Liver (tissue), 9 donors: ENCODE measurements around the gene COBL. TPM values are rescaled to one million over a fixed set of nuclear protein-coding genes. Genes with fewer than 3 reads are reported as not detected.

Experiments used
- DNase-seq: peaks from one replicate; pipeline ENCODE4 v3.0.0-alpha.2; 2017; ENCODE audit warnings: low spot score
- H3K27ac ChIP-seq, 2 donors: one replicate each; pipeline ENCODE4 v1.7.0; 2013; ENCODE audit warnings: inconsistent platforms in 2 of 2, low read length in 2 of 2, control low read depth in 1 of 2, low read depth in 1 of 2, mild to moderate bottlenecking in 1 of 2
- H3K27me3 ChIP-seq, 4 donors: one replicate each; pipeline versions ENCODE4 v1.6.1 to v1.7.0; 2013; ENCODE audit warnings: low read length in 3 of 4, inconsistent platforms in 1 of 4, mild to moderate bottlenecking in 1 of 4, moderate library complexity in 1 of 4; ENCODE audit not compliant: control insufficient read depth in 4 of 4, insufficient read depth in 4 of 4
- H3K36me3 ChIP-seq, 4 donors: one replicate each; pipeline versions ENCODE4 v1.6.1 to v1.7.0; 2013; ENCODE audit warnings: low read length in 3 of 4, mild to moderate bottlenecking in 3 of 4, low read depth in 1 of 4, moderate library complexity in 1 of 4; ENCODE audit not compliant: control insufficient read depth in 4 of 4, insufficient read depth in 3 of 4
- H3K4me1 ChIP-seq, 4 donors: one replicate each; pipeline versions ENCODE4 v1.6.1 to v1.7.0; 2013; ENCODE audit warnings: low read length in 3 of 4, mild to moderate bottlenecking in 3 of 4, moderate library complexity in 1 of 4; ENCODE audit not compliant: control insufficient read depth in 4 of 4, insufficient read depth in 4 of 4
- H3K4me3 ChIP-seq, 3 donors: one replicate each; pipeline versions ENCODE4 v1.6.1 to v1.7.0; 2013; ENCODE audit warnings: low read length in 3 of 3, control low read depth in 1 of 3, low read depth in 1 of 3, mild to moderate bottlenecking in 1 of 3
- H3K9ac ChIP-seq, 2 donors: one replicate each; pipeline ENCODE4 v1.7.0; 2013; ENCODE audit warnings: low read length in 2 of 2, mild to moderate bottlenecking in 2 of 2, moderate library complexity in 2 of 2, control low read depth in 1 of 2, low read depth in 1 of 2
- H3K9me3 ChIP-seq, 4 donors: one replicate each; pipeline versions ENCODE4 v1.6.1 to v1.7.0; 2013; ENCODE audit warnings: low read length in 3 of 4; ENCODE audit not compliant: control insufficient read depth in 4 of 4
- EGR1 ChIP-seq, 2 donors: IDR thresholded peaks; 2 replicates each; pipeline ENCODE4 v1.6.1; 2016 to 2018; ENCODE audit warnings: antibody characterized with exemption in 2 of 2, low read depth in 2 of 2
- FOXA1 ChIP-seq: IDR thresholded peaks from 2 replicates; pipeline ENCODE4 v1.6.1; 2016; ENCODE audit warnings: antibody characterized with exemption
- GABPA ChIP-seq, 2 donors: IDR thresholded peaks in 1 of 2; conservative IDR thresholded peaks in 1 of 2; 2 replicates each; pipeline ENCODE4 v1.6.1; 2016; ENCODE audit warnings: antibody characterized with exemption in 2 of 2, mild to moderate bottlenecking in 1 of 2, moderate library complexity in 1 of 2
- HNF4A ChIP-seq, 2 donors: conservative IDR thresholded peaks; 2 replicates each; pipeline ENCODE4 v1.6.1; 2016; ENCODE audit warnings: antibody characterized with exemption in 2 of 2, mild to moderate bottlenecking in 2 of 2
- HNF4G ChIP-seq: IDR thresholded peaks from 2 replicates; pipeline ENCODE4 v1.6.1; 2016; ENCODE audit warnings: antibody characterized with exemption
- MAX ChIP-seq: IDR thresholded peaks from 2 replicates; pipeline ENCODE4 v1.6.1; 2016; ENCODE audit warnings: antibody characterized with exemption
- NR2F2 ChIP-seq: IDR thresholded peaks from 2 replicates; pipeline ENCODE4 v1.6.1; 2016; ENCODE audit warnings: antibody characterized with exemption
- RAD21 ChIP-seq, 2 donors: IDR thresholded peaks; 2 replicates each; pipeline ENCODE4 v1.6.1; 2016; ENCODE audit warnings: antibody characterized with exemption in 2 of 2, mild to moderate bottlenecking in 2 of 2
- REST ChIP-seq: IDR thresholded peaks from 2 replicates; pipeline ENCODE4 v1.6.1; 2016; ENCODE audit warnings: antibody characterized with exemption, mild to moderate bottlenecking
- RXRA ChIP-seq, 2 donors: IDR thresholded peaks; 2 replicates each; pipeline ENCODE4 v1.6.1; 2017 to 2018; ENCODE audit warnings: antibody characterized with exemption in 2 of 2, mild to moderate bottlenecking in 1 of 2
- TAF1 ChIP-seq: conservative IDR thresholded peaks from 2 replicates; pipeline ENCODE4 v1.6.1; 2016; ENCODE audit warnings: antibody characterized with exemption, mild to moderate bottlenecking
- YY1 ChIP-seq: IDR thresholded peaks from 2 replicates; pipeline ENCODE4 v1.6.1; 2016; ENCODE audit warnings: antibody characterized with exemption, mild to moderate bottlenecking
- WGBS: extraction: QIAGEN DNeasy Blood & Tissue Kit; methylation state at CpG from one replicate; pipeline ENCODE4 v1.1.7; 2013; 5-methylcytosine and 5-hydroxymethylcytosine counted together
- polyA plus RNA-seq, 2 donors: library from polyadenylated mRNA; stranded (reverse) in 1 of 2; unstranded in 1 of 2; fragments of 200-250 nt in 1 of 2; fragments of >200 nt in 1 of 2; fragmentation: Nextera tagmentation in 1 of 2; extraction: Ambion mirVana in 1 of 2; gene quantifications; one replicate each; pipeline versions ENCODE4 v1.2.1 to v1.2.3, GENCODE V29; 2013 to 2015
- total RNA-seq, 2 donors: library from RNA; depleted of rRNA; stranded (reverse); fragments of >200 nt; gene quantifications; one replicate each; pipeline ENCODE4 v1.2.3, GENCODE V29; 2014
- TF ChIP-seq, protein P1 (sequence below): fragments of 150-350 bp; IDR thresholded peaks from 2 replicates; pipeline ENCODE4 v1.5.1; 2017; ENCODE audit warnings: improper control_type of control experiment, low read depth, low read length; ENCODE audit not compliant: missing input control
- TF ChIP-seq, protein P2 (sequence below): IDR thresholded peaks from 2 replicates; pipeline ENCODE4 v1.6.1; 2016; ENCODE audit warnings: antibody characterized with exemption
- TF ChIP-seq, protein P3 (sequence below): IDR thresholded peaks from 2 replicates; pipeline ENCODE4 v1.6.1; 2016; ENCODE audit warnings: antibody characterized with exemption
- donor health status: healthy.
- donor health status: healthy.
- donor health status: healthy.
- donor health status: healthy.
- donor health status: healthy.

The COBL gene
- total and polyA plus RNA-seq, 4 donors = 5.8 to 18.7 (median 10.7) TPM

DNA sequence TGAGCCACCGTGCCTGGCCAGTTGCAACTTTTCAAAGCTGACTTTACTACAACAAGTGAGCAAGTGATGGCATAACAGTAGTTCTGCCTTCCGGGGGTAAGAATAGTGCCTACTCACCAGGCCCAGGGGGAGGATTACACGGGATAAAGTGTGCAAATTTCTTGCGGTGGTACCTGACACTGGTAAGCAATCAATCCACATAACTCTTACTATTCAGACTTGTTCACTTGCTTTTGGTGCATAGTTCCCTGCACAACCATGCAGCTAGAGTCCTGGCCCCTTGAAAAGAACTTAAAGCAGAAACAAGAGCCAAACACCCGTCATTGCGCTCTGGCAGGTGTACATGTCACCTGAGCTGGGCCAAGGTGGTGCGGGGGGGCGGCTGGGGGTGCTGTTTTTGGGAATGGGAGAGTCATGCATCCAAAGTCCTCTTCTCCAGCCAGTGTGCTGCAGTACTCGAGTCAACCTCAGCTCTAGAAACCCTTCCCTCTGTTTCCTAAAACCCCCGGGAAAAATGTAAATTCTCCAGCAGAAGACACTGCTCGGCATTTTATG is 5.4 kb upstream of the COBL start:
- WGBS = 88% methylated on average over 11 of the region's 11 CpGs
- TF ChIP-seq EGR1 (IDR thresholded peaks at IDR 0.05; ENCODE audit: low read depth in 2 of 2) = no peak
- TF ChIP-seq REST = no peak
- no peak for TF ChIP-seq GABPA (IDR thresholded peaks at IDR 0.05 in 1 of 2, conservative IDR thresholded peaks at IDR 0.05 in 1 of 2)
- TF ChIP-seq MAX = no peak
- TF ChIP-seq, protein P1, sequence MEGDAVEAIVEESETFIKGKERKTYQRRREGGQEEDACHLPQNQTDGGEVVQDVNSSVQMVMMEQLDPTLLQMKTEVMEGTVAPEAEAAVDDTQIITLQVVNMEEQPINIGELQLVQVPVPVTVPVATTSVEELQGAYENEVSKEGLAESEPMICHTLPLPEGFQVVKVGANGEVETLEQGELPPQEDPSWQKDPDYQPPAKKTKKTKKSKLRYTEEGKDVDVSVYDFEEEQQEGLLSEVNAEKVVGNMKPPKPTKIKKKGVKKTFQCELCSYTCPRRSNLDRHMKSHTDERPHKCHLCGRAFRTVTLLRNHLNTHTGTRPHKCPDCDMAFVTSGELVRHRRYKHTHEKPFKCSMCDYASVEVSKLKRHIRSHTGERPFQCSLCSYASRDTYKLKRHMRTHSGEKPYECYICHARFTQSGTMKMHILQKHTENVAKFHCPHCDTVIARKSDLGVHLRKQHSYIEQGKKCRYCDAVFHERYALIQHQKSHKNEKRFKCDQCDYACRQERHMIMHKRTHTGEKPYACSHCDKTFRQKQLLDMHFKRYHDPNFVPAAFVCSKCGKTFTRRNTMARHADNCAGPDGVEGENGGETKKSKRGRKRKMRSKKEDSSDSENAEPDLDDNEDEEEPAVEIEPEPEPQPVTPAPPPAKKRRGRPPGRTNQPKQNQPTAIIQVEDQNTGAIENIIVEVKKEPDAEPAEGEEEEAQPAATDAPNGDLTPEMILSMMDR = no peak
- TF ChIP-seq, protein P2, sequence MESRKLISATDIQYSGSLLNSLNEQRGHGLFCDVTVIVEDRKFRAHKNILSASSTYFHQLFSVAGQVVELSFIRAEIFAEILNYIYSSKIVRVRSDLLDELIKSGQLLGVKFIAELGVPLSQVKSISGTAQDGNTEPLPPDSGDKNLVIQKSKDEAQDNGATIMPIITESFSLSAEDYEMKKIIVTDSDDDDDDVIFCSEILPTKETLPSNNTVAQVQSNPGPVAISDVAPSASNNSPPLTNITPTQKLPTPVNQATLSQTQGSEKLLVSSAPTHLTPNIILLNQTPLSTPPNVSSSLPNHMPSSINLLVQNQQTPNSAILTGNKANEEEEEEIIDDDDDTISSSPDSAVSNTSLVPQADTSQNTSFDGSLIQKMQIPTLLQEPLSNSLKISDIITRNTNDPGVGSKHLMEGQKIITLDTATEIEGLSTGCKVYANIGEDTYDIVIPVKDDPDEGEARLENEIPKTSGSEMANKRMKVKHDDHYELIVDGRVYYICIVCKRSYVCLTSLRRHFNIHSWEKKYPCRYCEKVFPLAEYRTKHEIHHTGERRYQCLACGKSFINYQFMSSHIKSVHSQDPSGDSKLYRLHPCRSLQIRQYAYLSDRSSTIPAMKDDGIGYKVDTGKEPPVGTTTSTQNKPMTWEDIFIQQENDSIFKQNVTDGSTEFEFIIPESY = no peak
- TF ChIP-seq RXRA (IDR thresholded peaks at IDR 0.05) = no peak
- no peak for TF ChIP-seq FOXA1
- peaks cover 18 to 58% (median 43%) of the 10 kb centered on the region in 4 donors for H3K4me1 ChIP-seq
- H3K36me3 ChIP-seq = no peaks in the 10 kb centered on the region
- DNase-seq = no peak
- H3K27me3 ChIP-seq = no peaks in the 10 kb centered on the region
- no peaks in the 10 kb centered on the region for H3K9me3 ChIP-seq
- no peak overlapping the region for H3K9ac ChIP-seq
- H3K27ac ChIP-seq = no peak overlapping the region
- no peak overlapping the region for H3K4me3 ChIP-seq

DNA sequence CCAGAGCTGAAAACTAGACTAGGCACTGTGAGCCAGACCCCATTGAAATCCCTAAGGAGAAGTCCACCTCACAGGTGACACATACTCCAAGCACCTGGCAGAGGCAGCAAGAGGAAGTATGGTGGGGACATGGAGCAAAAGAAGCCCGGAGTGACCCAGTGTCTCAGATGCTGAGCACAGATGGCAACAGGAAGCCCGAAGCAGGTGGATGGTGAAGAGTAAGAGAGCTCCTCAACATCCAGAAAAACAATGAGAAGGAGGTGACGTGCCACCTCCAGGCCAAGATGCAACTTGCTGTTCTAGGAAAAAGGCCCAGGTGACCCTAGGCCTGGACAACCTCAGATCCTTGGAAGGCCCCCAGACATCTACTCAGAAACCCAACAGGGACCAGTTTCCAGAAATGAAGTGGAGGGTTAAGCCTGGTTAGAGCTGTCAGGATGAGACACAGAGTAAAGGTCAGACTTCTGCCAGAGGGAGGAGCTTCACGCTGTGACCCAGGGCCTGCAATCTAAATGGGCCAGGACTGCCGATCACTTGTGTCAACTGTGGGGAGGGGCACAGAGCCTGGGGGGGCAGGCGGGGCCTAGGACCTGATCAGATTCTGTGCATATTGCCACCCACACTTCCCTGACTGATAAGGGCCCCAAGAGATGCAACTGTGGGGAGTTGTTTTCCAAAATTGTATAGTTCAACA is 2.4 kb upstream of the COBL start:
- WGBS = 43% methylated on average over 6 of the region's 6 CpGs
- no peaks in the 10 kb centered on the region for H3K27me3 ChIP-seq
- no peaks in the 10 kb centered on the region for H3K9me3 ChIP-seq
- H3K4me1 ChIP-seq = peaks cover 9 to 51% (median 34%) of the 10 kb centered on the region in 4 donors
- H3K9ac ChIP-seq = peak overlapping the region in 1 of 2 donors; percentile 24
- H3K4me3 ChIP-seq = no peak overlapping the region
- H3K36me3 ChIP-seq = no peaks in the 10 kb centered on the region
- H3K27ac ChIP-seq = peak overlapping the region; percentile 70 to 87
- DNase-seq = peak; percentile 58
- TF ChIP-seq YY1 (no peak), RAD21 (IDR thresholded peaks at IDR 0.05) (peak; percentile 8 to 44), HNF4A (conservative IDR thresholded peaks at IDR 0.05) (peak; percentile 72 to 75), HNF4G (peak; percentile 12), NR2F2 (no peak), GABPA (IDR thresholded peaks at IDR 0.05 in 1 of 2, conservative IDR thresholded peaks at IDR 0.05 in 1 of 2) (no peak), MAX (no peak), RXRA (IDR thresholded peaks at IDR 0.05) (peak; percentile 72 to 86), TAF1 (no peak)
- TF ChIP-seq, protein P3, sequence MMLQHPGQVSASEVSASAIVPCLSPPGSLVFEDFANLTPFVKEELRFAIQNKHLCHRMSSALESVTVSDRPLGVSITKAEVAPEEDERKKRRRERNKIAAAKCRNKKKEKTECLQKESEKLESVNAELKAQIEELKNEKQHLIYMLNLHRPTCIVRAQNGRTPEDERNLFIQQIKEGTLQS = no peak
- TF ChIP-seq, protein P2 = peak; percentile 26
- TF ChIP-seq, protein P1 = no peak
